ENCODE data around the gene EFCAB8.
"Not testable (repeated sequence)": the region's sequence is repeated elsewhere in the genome, so short reads cannot be mapped to it uniquely, and the experiment has no call there.

Gene EFCAB8

DNA sequence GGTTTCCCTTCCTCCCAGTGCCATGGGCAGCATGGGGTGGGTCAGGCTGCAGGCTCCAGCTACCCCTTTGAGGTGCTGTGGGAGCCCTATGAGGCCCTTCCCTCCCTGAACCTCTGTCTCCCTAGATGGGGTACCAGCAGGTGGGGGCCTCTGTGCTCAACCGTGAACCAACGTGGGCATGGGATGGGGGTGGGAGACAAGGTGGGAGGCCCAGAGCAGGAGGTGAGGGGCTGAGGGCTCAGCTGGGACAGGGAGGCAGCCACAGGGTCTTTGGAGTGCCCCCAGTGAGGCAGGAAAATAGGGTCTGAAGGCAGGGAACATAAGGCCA, 112.2 kb downstream of the EFCAB8 start:
- Histone ChIP-seq H3K4me2 (no peak overlapping the region), H4K20me1 (ENCODE audit: insufficient read depth) (no peaks in the 10 kb centered on the region), H3K9ac (no peak overlapping the region), H3K4me3 (IDR thresholded peaks at IDR 0.05; ENCODE audit: insufficient read depth, low read depth, low read length) (no peak overlapping the region), H3K4me1 (ENCODE audit: low read depth, poor library complexity, severe bottlenecking) (peaks cover 33% of the 10 kb centered on the region), H3K79me2 (ENCODE audit: insufficient read depth, low read depth) (no peaks in the 10 kb centered on the region), H3K36me3 (ENCODE audit: insufficient read depth) (no peaks in the 10 kb centered on the region), H3K27ac (no peak overlapping the region), H2AFZ (ENCODE audit: low read depth) (no peak overlapping the region), H3K27me3 (ENCODE audit: insufficient read depth, low read depth) (no peaks in the 10 kb centered on the region)
- TF ChIP-seq, protein P1, sequence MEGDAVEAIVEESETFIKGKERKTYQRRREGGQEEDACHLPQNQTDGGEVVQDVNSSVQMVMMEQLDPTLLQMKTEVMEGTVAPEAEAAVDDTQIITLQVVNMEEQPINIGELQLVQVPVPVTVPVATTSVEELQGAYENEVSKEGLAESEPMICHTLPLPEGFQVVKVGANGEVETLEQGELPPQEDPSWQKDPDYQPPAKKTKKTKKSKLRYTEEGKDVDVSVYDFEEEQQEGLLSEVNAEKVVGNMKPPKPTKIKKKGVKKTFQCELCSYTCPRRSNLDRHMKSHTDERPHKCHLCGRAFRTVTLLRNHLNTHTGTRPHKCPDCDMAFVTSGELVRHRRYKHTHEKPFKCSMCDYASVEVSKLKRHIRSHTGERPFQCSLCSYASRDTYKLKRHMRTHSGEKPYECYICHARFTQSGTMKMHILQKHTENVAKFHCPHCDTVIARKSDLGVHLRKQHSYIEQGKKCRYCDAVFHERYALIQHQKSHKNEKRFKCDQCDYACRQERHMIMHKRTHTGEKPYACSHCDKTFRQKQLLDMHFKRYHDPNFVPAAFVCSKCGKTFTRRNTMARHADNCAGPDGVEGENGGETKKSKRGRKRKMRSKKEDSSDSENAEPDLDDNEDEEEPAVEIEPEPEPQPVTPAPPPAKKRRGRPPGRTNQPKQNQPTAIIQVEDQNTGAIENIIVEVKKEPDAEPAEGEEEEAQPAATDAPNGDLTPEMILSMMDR (conservative IDR thresholded peaks at IDR 0.05; ENCODE audit: low read depth, low read length), result no peak

GRCh38 chr20:32971703-32972161, 113.0 kb downstream of the EFCAB8 start:
- Histone ChIP-seq H3K9ac (no peak overlapping the region; the same call in 1 of the 2 replicates), H3K27me3 (ENCODE audit: insufficient read depth, low read depth) (no peaks in the 10 kb centered on the region), H3K27ac (peak overlapping the region; percentile 42), H3K4me2 (peak overlapping the region; percentile 33), H2AFZ (ENCODE audit: low read depth) (peak overlapping the region; percentile 81), H3K4me3 (IDR thresholded peaks at IDR 0.05; ENCODE audit: insufficient read depth, low read depth, low read length) (no peak overlapping the region), H3K36me3 (ENCODE audit: insufficient read depth) (no peaks in the 10 kb centered on the region), H3K79me2 (ENCODE audit: insufficient read depth, low read depth) (no peaks in the 10 kb centered on the region), H4K20me1 (ENCODE audit: insufficient read depth) (no peaks in the 10 kb centered on the region), H3K4me1 (ENCODE audit: low read depth, poor library complexity, severe bottlenecking) (peaks cover 31% of the 10 kb centered on the region)
- TF ChIP-seq, protein P1 (conservative IDR thresholded peaks at IDR 0.05; ENCODE audit: low read depth, low read length), result no peak

GRCh38 chr20:32972181-32973076, 113.7 kb downstream of the EFCAB8 start:
- H3K9ac ChIP-seq, result no peak overlapping the region; the same call in 1 of the 2 replicates
- H2AFZ ChIP-seq (ENCODE audit: low read depth), result peak overlapping the region; percentile 81
- H3K27me3 ChIP-seq (ENCODE audit: insufficient read depth, low read depth), result no peaks in the 10 kb centered on the region
- H3K4me2 ChIP-seq, result peak overlapping the region; percentile 33
- H3K36me3 ChIP-seq (ENCODE audit: insufficient read depth), result no peaks in the 10 kb centered on the region
- H3K4me1 ChIP-seq (ENCODE audit: low read depth, poor library complexity, severe bottlenecking), result peaks cover 24% of the 10 kb centered on the region
- H3K27ac ChIP-seq, result peak overlapping the region; percentile 42; the same call in 1 of the 2 replicates
- TF ChIP-seq, protein P1 (conservative IDR thresholded peaks at IDR 0.05; ENCODE audit: low read depth, low read length), result no peak
- no peaks in the 10 kb centered on the region for H3K79me2 ChIP-seq (ENCODE audit: insufficient read depth, low read depth)
- H4K20me1 ChIP-seq (ENCODE audit: insufficient read depth), result no peaks in the 10 kb centered on the region
- H3K4me3 ChIP-seq (IDR thresholded peaks at IDR 0.05; ENCODE audit: insufficient read depth, low read depth, low read length), result no peak overlapping the region

GRCh38 chr20:32973077-32973717, 114.5 kb downstream of the EFCAB8 start:
- no peaks in the 10 kb centered on the region for H3K79me2 ChIP-seq (ENCODE audit: insufficient read depth, low read depth)
- no peak overlapping the region for H3K27ac ChIP-seq
- no peak overlapping the region for H2AFZ ChIP-seq (ENCODE audit: low read depth)
- no peak overlapping the region for H3K9ac ChIP-seq
- H3K4me3 ChIP-seq (IDR thresholded peaks at IDR 0.05; ENCODE audit: insufficient read depth, low read depth, low read length), result no peak overlapping the region
- no peaks in the 10 kb centered on the region for H4K20me1 ChIP-seq (ENCODE audit: insufficient read depth)
- H3K4me1 ChIP-seq (ENCODE audit: low read depth, poor library complexity, severe bottlenecking), result peaks cover 19% of the 10 kb centered on the region
- no peaks in the 10 kb centered on the region for H3K27me3 ChIP-seq (ENCODE audit: insufficient read depth, low read depth)
- no peak overlapping the region for H3K4me2 ChIP-seq
- TF ChIP-seq, protein P1 (conservative IDR thresholded peaks at IDR 0.05; ENCODE audit: low read depth, low read length), result no peak
- H3K36me3 ChIP-seq (ENCODE audit: insufficient read depth), result no peaks in the 10 kb centered on the region

DNA sequence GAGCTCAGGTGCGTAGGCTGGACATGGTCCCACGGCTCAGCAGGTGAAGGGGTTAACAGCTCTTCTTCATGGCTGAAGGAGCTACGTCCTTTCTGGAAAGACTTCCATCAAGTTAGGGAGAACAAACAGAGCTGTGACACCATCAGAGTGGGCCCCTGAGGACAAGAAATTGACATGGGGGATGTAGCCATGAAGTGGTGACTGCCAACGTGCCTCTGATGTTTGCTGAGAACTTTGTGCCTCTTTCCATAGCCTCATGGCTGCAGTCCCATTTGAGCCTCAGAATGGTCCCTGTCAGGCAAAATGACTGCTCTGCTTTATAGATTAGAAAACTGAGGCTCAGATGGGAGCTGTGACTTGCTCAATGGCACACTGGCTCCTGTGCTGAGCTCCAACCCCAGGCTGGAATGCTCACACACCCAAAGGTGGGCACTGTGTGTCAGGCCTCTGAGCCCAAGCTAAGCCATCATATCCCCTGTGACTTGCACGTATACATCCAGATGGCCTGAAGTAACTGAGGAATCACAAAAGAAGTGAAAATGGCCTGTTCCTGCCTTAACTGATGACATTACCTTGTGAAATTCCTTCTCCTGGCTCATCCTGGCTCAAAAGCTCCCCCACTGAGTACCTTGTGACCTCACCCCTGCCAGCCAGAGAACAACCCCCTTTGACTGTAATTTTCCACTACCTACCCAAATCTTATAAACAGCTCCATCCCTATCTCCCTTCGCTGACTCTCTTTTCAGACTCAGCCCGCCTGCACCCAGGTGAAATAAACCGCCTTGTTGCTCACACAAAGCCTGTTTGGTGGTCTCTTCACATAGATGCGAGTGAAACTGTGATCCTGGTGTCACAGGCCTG, 115.7 kb downstream of the EFCAB8 start:
- not testable (repeated sequence) for H3K9ac ChIP-seq; H3K27me3 ChIP-seq (ENCODE audit: insufficient read depth, low read depth); H3K4me3 ChIP-seq (IDR thresholded peaks at IDR 0.05; ENCODE audit: insufficient read depth, low read depth, low read length); H3K79me2 ChIP-seq (ENCODE audit: insufficient read depth, low read depth); H2AFZ ChIP-seq (ENCODE audit: low read depth); H3K4me2 ChIP-seq; H3K36me3 ChIP-seq (ENCODE audit: insufficient read depth); H3K27ac ChIP-seq; H4K20me1 ChIP-seq (ENCODE audit: insufficient read depth)
- H3K4me1 ChIP-seq (ENCODE audit: low read depth, poor library complexity, severe bottlenecking), result peaks cover 19% of the 10 kb centered on the region

DNA sequence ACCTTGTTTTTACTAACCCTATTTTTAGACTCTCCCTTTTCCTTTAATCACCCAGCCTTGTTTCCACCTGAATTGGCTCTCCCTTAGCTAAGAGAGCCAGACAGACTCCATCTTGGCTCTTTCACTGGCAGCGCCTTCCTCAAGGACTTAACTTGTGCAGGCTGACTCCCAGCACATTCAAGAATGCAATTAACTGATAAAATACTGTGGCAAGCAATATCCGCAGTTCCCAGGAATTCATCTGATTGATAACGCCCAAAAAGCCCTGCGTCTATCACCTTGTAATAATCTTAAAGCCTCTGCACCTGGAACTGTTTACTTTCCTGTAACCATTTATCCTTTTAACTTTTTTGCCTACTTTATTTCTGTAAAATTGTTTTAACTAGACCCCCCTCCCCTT, 116.4 kb downstream of the EFCAB8 start:
- peaks cover 19% of the 10 kb centered on the region for H3K4me1 ChIP-seq (ENCODE audit: low read depth, poor library complexity, severe bottlenecking)
- not testable (repeated sequence) for H3K27me3 ChIP-seq (ENCODE audit: insufficient read depth, low read depth); H3K4me2 ChIP-seq; H3K27ac ChIP-seq; H3K79me2 ChIP-seq (ENCODE audit: insufficient read depth, low read depth); H2AFZ ChIP-seq (ENCODE audit: low read depth); H3K4me3 ChIP-seq (IDR thresholded peaks at IDR 0.05; ENCODE audit: insufficient read depth, low read depth, low read length); H3K36me3 ChIP-seq (ENCODE audit: insufficient read depth); H3K9ac ChIP-seq; H4K20me1 ChIP-seq (ENCODE audit: insufficient read depth)

Data from KMS-11 (cell line).